GM12878 (cell line): Measurements from ENCODE around the gene EEFSEC. TPM values are rescaled to one million over a fixed set of nuclear protein-coding genes. Genes with fewer than 3 reads are reported as not detected.

Experiments used
- ATAC-seq: fragments of 200-7000 bp; cut with Tn5 transposase; 3 replicates; pipeline ENCODE4 v1.9.1; 2020; ENCODE audit warnings: mild to moderate bottlenecking, moderate library complexity
- BruUV-seq: library from RNA; stranded (reverse); fragments of 400-500 nt; replicated peaks from 2 replicates; lab custom pipeline; 2021; lab: Mats Ljungman, UMichigan
- CTCF ChIA-PET: fragments of 300-600 bp; sonication (Branson Sonifier 250); formaldehyde crosslinking; extraction: SDS; loops from one replicate; lab custom pipeline; 2021; ENCODE audit warnings: inconsistent platforms; lab: Yijun Ruan, JAX
- POLR2A ChIA-PET: fragments of 350-600 bp; formaldehyde crosslinking; extraction: SDS; loops from one replicate; lab custom pipeline; 2021; ENCODE audit warnings: inconsistent platforms; lab: Charles Lee
- RAD21 ChIA-PET: fragments of 300-600 bp; sonication (Branson Sonifier 250); formaldehyde crosslinking; loops from one replicate; lab custom pipeline; 2023; ENCODE audit warnings: antibody characterized with exemption; ENCODE audit not compliant: unreplicated experiment; lab: Charles Lee
- SMC1A ChIA-PET: fragments of 300-600 bp; sonication (Branson Sonifier 250); formaldehyde crosslinking; loops from one replicate; lab custom pipeline; 2023; ENCODE audit not compliant: unreplicated experiment, uncharacterized antibody; lab: Charles Lee
- DNase-seq: peaks from one replicate; pipeline ENCODE4 v3.0.0-alpha.2; 2011; ENCODE audit warnings: low read depth, low spot score
- FAIRE-seq: peaks from 3 replicates; lab custom pipeline; 2011; peaks lifted over from hg19 to GRCh38; lab: Jason Lieb, UNC
- H2AFZ ChIP-seq: 2 replicates; pipeline ENCODE4 v1.6.0; 2011; ENCODE audit warnings: low read depth, low read length, control low read depth; ENCODE audit not compliant: control insufficient read depth
- H3K27ac ChIP-seq: 2 replicates; pipeline ENCODE4 v1.5.1; 2011; ENCODE audit warnings: control low read depth; ENCODE audit not compliant: control insufficient read depth, insufficient read depth
- H3K27me3 ChIP-seq, 2 experiments: replicated peaks in 1 of 2; 2 replicates each; pipeline versions ENCODE4 v1.6.0 to v1.6.1; 2011; ENCODE audit warnings: low read length in 1 of 2; ENCODE audit not compliant: control insufficient read depth in 2 of 2, insufficient read depth in 2 of 2
- H3K36me3 ChIP-seq, 2 experiments: 2 replicates each; pipeline ENCODE4 v1.5.1; 2011; ENCODE audit warnings: low read length in 1 of 2; ENCODE audit not compliant: control insufficient read depth in 2 of 2, insufficient read depth in 2 of 2
- H3K4me1 ChIP-seq: 2 replicates; pipeline ENCODE4 v1.6.1; 2011; ENCODE audit warnings: mild to moderate bottlenecking, low read length, moderate library complexity, mixed read lengths; ENCODE audit not compliant: control insufficient read depth, insufficient read depth
- H3K4me2 ChIP-seq: 2 replicates; pipeline ENCODE4 v1.6.0; 2011; ENCODE audit warnings: control low read depth; ENCODE audit not compliant: control insufficient read depth, insufficient read depth
- H3K4me3 ChIP-seq: fragments of 200-600 bp; sonication (generic); 2 replicates; pipeline ENCODE4 v1.5.1; 2016
- H3K79me2 ChIP-seq: 2 replicates; pipeline ENCODE4 v1.6.0; 2011; ENCODE audit warnings: low read length; ENCODE audit not compliant: control insufficient read depth, insufficient read depth
- H3K9ac ChIP-seq: 2 replicates; pipeline ENCODE4 v1.8.0; 2011; ENCODE audit warnings: low read length, control low read depth, mixed read lengths; ENCODE audit not compliant: control insufficient read depth, insufficient read depth
- H3K9me3 ChIP-seq: replicated peaks from 3 replicates; pipeline ENCODE4 v1.5.1; 2011; ENCODE audit warnings: mild to moderate bottlenecking, low read length; ENCODE audit not compliant: control insufficient read depth, insufficient read depth
- H4K20me1 ChIP-seq: 2 replicates; pipeline ENCODE4 v1.6.0; 2011; ENCODE audit not compliant: control insufficient read depth, insufficient read depth
- FOXK2 ChIP-seq: fragments of 450-650 bp; IDR thresholded peaks from 2 replicates; pipeline ENCODE4 v1.6.1; 2017; ENCODE audit warnings: mild to moderate bottlenecking, moderate library complexity
- GATAD2B ChIP-seq: fragments of 450-650 bp; conservative IDR thresholded peaks from 2 replicates; pipeline ENCODE4 v1.6.1; 2017; ENCODE audit warnings: low read depth, mild to moderate bottlenecking, moderate library complexity
- IRF4 ChIP-seq: IDR thresholded peaks from 2 replicates; pipeline ENCODE4 v1.6.1; 2011; ENCODE audit warnings: low read depth, low read length
- MEF2B ChIP-seq: fragments of 450-650 bp; IDR thresholded peaks from 2 replicates; pipeline ENCODE4 v1.6.1; 2018; ENCODE audit warnings: mild to moderate bottlenecking, moderate library complexity; ENCODE audit not compliant: partially characterized antibody, poor library complexity, severe bottlenecking
- NR2C1 ChIP-seq: fragments of 450-650 bp; IDR thresholded peaks from 2 replicates; pipeline ENCODE4 v1.6.1; 2017; ENCODE audit warnings: antibody characterized with exemption, mild to moderate bottlenecking, moderate library complexity
- RAD21 ChIP-seq: IDR thresholded peaks from 2 replicates; pipeline ENCODE4 v1.6.1; 2011; ENCODE audit warnings: mild to moderate bottlenecking, low read depth, low read length, moderate library complexity; ENCODE audit not compliant: insufficient read depth
- SIX5 ChIP-seq: IDR thresholded peaks from 2 replicates; pipeline ENCODE4 v1.6.1; 2011; ENCODE audit warnings: mild to moderate bottlenecking, low read depth, low read length, moderate library complexity; ENCODE audit not compliant: severe bottlenecking
- USF2 ChIP-seq: IDR thresholded peaks from 2 replicates; pipeline ENCODE4 v1.6.1; 2011; ENCODE audit warnings: low read depth, low read length, improper control_type of control experiment, borderline replicate concordance
- ZBTB40 ChIP-seq: fragments of 450-650 bp; IDR thresholded peaks from 2 replicates; pipeline ENCODE4 v1.6.1; 2016; ENCODE audit warnings: mild to moderate bottlenecking, moderate library complexity, borderline replicate concordance
- WGBS: methylation state at CpG from one replicate; pipeline ENCODE4 v1.1.6; 2016; ENCODE audit warnings: low lambda C conversion rate; ENCODE audit not compliant: insufficient replicate concordance, insufficient coverage; ENCODE audit errors: missing lambda C conversion rate; 5-methylcytosine and 5-hydroxymethylcytosine counted together
- in situ Hi-C: fragments of 300-500 bp; cut with MboI; formaldehyde crosslinking; loops from 9 replicates; pipeline ENCODE4 v1.14.3; 2018; ENCODE audit warnings: mixed read lengths
- intact Hi-C: fragments of 100-400 bp; cut with micrococcal nuclease; formaldehyde crosslinking; loops from one replicate; pipeline ENCODE4 v1.14.2; 2022; ENCODE audit not compliant: unreplicated experiment
- polyA plus RNA-seq, 11 experiments: library from polyadenylated mRNA; depleted of rRNA in 4 of 11; unstranded in 6 of 11; stranded (reverse) in 5 of 11; fragments of >200 nt; fragmentation: Nextera tagmentation in 4 of 11; fragmentation: Illumina TruSeq in 1 of 11; extraction: Ambion mirVana in 4 of 11; extraction: Trizol in 1 of 11; gene quantifications; 1 replicate in 1 of 11; 2 replicates in 10 of 11; pipeline versions ENCODE4 v1.2.1 to v1.2.3, GENCODE V29; 2011 to 2016; ENCODE audit warnings: inconsistent platforms in 2 of 11, missing spikeins in 2 of 11, low read depth in 1 of 11
- total RNA-seq, 4 experiments: library from RNA; depleted of rRNA in 3 of 4; stranded (reverse); fragments of >200 nt in 3 of 4; fragmentation: Illumina TruSeq in 1 of 4; extraction: Trizol in 1 of 4; gene quantifications; 2 replicates each; pipeline versions ENCODE4 v1.2.1 to v1.2.3, GENCODE V29; 2013 to 2021

The EEFSEC gene
- total and polyA plus RNA-seq, 10 of the 15 experiments (the other 5 are each of a cell fraction or from before 2014, with no cell fraction given), result 0.29 to 29.1 (median 16.1) TPM

- WGBS, result 94% methylated on average over 10 of the region's 10 CpGs
- H3K36me3 ChIP-seq, result no peaks in the 10 kb centered on the region
- CTCF ChIA-PET, result no interaction called here
- H4K20me1 ChIP-seq, result no peaks in the 10 kb centered on the region
- no peak for DNase-seq
- H3K27me3 ChIP-seq, result no peaks in the 10 kb centered on the region
- no peak overlapping the region for H2AFZ ChIP-seq
- H3K27ac ChIP-seq, result no peak overlapping the region
- no peaks in the 10 kb centered on the region for H3K79me2 ChIP-seq
- TF ChIP-seq NR2C1, result no peak
- no peak for TF ChIP-seq RAD21
- no peak for TF ChIP-seq ZBTB40
- TF ChIP-seq IRF4, result no peak
- no peak for TF ChIP-seq FOXK2
- TF ChIP-seq USF2, result no peak
- no peak for TF ChIP-seq SIX5
- TF ChIP-seq MEF2B, result no peak
- TF ChIP-seq GATAD2B, result no peak
- TF ChIP-seq, all 136 proteins: peak for 0
- SMC1A ChIA-PET, result interaction anchor here (1.2 to 1.6 kb wide), 2 partner anchors 10 to 12 kb away, joined by 4 to 5 read pairs; no protein-coding TSS in a partner anchor
- Histone ChIP-seq H3K4me2 (no peak overlapping the region), H3K4me3 (no peak overlapping the region), H3K4me1 (no peaks in the 10 kb centered on the region), H3K9me3 (no peaks in the 10 kb centered on the region), H3K9ac (no peak overlapping the region)
- no TSS peak for BruUV-seq
- RAD21 ChIA-PET, result no interaction called here
- in situ Hi-C loops, result no loop called here
- ATAC-seq, result no peak
- POLR2A ChIA-PET, result no interaction called here
- no peak for FAIRE-seq
- intact Hi-C loops, result no loop called here
Measured at GRCh38 chr3:128296469-128297251, 143.4 kb downstream of the EEFSEC start.
